Astrocyte of the hippocampus (primary cell): ENCODE data around the gene FTCD.
"Not testable (repeated sequence)": the region's sequence is repeated elsewhere in the genome, so short reads cannot be mapped to it uniquely, and the experiment has no call there.

Experiments used
- DNase-seq: peaks from one replicate; pipeline ENCODE4 v3.0.0; 2011; ENCODE audit warnings: low read depth, low spot score

The FTCD gene

DNA sequence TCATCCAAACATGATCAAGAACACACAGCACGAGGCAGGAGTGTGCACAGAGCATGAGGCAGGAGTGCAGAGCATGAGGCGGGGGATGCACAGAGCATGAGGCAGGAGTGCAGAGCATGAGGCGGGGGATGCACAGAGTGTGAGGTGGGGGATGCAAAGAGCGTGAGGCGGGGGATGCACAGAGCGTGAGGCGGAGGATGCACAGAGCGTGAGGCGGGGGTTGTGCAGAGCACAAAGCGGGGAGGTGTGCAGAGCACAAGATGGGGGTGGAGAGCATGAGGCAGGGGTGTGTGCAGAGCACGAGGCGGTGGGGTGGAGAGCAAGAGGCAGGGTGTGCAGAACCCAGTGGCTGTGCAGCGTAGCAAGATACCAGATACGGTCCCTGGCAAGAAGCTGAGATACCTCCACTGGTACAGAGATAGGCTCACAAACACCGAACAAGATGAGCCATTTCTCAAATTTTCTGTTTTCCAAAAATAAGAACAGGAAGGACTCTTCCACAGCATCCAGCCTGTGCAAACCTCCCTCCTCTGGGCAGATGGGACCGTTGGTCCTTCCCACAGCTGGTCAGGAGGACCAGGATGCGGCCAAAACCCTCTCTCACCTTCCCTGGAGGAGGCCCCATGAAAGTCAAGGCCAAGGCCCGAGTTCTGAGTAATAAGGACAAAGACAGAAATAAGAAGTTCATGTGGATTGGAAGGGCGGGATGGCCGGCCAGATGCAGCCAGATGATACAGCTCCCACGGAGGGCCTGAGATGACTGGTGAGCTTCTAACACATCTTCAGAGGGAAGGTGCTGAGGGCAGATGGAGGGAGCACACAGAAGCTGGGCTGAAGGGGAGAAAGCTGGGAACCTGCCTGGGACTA is 16.9 kb upstream of the FTCD start:
- DNase-seq = no peak

DNA sequence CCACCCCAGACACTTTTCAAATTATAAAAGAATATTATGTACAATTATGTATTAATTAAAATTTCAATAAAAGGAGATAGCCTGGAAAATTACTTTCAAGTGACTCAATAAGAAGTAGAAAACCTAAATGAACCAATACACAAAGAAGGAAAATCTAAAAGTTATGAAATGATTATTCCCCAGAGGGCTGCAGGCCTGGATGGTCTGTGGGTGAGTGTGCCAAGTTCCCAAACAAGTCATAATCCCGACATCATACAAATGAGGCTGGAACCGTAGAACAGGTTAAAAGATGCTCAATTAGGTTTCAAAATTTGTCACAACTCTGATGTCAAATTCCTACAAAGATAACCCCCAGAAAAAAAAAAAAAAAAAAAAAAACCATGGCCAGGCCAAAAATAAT is 16.2 kb upstream of the FTCD start:
- DNase-seq = no peak

DNA sequence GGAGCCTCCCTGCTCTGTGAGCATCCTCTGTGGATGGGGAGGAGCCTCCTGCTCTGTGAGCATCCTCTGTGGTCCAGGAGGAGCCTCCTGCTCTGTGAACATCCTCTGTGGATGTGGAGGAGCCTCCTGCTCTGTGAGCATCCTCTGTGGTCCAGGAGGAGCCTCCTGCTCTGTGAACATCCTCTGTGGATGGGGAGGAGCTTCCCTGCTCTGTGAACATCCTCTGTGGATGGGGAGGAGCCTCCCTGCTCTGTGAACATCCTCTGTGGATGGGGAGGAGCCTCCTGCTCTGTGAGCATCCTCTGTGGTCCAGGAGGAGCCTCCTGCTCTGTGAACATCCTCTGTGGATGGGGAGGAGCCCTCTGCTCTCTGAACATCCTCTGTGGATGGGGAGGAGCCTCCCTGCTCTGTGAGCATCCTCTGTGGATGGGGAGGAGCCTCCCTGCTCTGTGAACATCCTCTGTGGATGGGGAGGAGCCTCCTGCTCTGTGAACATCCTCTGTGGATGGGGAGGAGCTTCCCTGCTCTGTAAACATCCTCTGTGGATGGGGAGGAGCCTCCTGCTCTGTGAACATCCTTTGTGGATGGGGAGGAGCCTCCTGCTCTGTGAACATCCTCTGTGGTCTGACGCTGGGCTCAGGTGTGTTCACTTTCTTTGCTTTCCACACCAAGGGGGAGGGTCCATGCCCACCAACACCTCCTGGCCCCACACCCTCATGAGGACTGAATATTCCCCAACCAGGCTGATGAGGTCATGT is 15.2 kb upstream of the FTCD start:
- not testable (repeated sequence) for DNase-seq

DNA sequence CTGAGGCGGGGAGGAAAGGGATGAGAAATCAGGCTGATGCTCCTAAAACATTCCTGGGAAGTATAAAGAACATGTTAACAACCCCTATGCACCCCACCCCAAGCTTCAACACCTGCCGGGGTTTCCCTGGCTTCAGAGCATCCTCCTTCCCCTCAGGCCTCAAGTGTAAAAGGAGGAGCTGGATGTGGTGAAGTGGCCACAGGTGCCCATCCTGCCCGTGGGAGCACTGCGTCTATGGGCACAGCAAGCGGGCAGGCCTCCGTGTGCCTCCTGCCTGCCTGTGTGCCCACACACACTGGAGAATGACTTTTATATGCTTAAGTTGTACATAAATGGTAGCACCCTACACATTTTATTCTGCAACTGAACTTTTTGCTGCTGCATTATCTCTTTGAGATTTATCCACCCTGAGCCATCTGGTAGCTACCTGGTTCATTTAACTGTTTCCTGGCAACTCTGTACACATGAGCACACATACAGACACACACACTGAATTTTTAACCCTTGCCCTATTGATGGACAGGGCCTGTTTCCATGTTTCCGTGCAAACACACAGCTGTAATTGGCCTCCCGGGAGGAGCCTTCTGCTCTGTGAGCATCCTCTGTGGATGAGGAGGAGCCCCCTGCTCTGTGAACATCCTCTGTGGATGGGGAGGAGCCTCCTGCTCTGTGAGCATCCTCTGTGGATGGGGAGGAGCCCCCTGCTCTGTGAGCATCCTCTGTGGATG is 13.4 kb upstream of the FTCD start:
- no peak for DNase-seq

DNA sequence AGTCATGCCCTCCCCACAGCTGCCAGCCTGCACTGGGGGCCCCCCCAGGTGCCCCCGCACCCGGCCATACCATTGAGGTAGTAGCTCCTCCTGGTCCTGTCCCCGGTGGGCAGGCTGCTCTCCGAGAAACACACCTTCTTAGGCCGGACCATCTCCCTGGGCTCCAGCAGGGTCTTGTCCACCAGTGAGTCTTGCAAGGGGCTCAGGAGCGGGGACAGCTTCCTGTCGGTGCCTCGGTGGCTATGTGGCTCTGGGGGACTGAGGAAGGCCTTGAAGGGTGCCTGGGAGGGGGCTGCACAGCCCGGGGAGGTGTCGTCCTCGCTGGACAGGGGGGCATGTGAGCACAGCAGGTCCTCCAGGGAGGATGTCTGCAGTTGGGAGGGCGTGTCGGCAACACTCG is 12.9 kb upstream of the FTCD start:
- no peak for DNase-seq

DNA sequence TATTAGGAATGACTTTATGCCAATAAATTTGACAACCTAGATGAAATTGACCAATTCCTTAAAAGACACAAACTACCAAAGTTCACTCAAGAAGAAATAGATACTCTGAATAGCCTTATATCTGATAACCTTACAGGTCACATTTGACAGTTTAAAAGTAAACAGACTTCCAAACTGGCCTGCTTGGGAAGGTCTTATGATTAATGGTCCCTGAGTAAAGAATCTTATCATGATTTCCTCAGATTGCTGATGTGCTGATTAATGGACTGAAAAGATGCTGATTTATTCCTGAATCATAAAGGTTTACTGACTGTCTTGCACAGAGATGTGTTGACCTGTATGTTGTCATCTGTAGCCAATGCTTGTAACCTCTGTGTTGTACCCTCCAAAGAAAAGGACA is 9.7 kb upstream of the FTCD start:
- DNase-seq = no peak

DNA sequence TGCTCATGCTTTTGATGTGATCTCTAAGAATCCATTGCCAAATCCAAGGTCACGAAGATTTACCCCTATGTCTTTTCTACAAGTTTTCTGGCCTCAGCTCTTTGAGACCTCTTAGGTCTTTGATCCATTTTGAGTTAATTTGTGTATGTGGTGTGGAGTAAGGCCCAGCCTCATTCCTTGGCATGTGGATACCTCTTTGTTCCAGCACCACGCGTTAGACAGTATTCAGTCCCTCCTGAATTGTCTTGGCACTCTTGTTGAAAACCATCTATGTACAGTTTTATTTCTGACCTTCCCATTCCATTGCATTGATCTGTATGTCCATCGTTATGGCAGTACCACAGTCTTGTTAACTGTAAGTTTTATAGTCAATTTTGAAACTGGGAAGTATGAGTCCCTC is 8.0 kb upstream of the FTCD start:
- DNase-seq = no peak

DNA sequence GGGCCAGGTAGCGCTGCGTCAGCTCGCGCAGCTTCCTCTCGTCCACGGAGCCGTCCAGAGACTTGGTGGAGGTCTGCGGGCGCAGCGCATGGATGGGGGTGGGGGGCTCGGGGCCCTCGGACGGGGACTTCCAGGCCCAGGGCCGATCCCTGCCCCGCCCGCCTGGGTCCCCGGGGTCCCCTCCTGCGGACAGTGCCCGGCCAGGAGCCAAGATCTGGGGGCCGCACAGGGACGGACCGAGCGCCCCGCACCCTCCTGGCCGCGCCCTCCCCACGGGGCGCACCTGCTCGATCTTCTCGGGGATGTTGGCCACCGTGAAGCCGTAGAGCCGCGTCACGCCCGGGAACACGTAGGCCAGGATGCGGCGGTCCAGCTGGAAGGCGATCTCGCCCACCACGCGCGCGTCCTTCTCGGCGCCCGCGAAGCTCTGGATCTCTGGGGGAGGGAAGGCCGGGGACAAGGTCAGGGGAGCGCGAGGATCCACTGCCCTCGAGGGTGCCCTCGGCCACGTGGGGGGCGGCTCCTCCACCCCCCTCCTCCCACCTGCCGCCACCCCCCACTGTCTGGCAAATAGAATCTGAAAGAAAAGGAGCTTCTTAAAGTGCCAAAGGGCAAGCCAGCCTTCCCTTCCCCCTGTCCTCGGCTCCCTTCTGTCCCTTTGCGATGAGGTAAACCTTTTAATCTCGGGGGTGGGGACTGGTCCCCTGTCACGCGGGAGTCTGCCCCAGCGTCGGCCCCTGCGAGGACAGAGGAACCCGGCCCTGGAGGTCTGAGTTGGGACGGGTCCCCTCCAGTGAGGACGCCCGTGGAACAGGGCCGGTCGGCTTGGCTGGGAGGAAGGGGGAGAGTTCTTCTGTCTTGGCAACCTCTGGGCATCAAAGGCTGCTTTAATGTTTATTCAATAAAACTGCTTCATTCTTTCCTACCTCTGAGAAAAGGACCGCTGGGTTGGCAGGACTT is 6.5 kb upstream of the FTCD start:
- DNase-seq = no peak

DNA sequence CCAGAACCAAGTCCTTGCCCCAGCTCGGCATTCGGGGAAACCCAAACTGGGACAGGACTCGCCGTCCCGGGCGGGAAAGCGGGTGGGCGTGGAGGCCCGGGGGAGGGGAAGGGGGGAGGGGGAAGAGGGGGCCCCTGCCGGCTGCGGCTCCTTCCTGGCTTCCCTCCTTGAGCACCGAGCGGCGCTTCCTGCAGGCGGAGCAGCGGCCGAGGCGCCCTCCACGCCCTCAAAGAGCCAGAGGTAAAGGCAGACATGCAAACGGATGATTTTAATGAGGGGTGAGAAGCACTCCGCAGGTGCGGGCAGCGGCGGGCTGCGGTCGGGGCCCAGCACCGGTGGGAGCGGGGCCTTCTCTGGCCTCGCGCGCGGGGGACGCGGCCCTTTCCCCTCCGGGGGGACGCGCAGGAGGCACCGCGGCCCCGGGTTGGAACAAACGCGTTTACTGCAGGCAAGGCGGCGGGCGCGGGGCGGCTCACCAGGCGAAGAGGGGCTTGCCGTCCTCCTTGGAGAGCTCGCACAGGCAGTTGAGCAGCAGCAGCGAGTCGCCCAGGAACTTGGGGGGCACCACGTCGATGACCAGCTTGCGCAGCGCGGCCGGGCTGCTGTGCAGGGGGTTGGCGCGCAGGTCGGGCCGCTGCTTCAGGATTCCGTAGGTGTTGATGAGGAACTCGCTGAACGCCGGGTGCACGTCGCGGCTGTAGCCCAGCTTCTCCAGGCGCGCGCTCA is 5.7 kb upstream of the FTCD start:
- DNase-seq = no peak

DNA sequence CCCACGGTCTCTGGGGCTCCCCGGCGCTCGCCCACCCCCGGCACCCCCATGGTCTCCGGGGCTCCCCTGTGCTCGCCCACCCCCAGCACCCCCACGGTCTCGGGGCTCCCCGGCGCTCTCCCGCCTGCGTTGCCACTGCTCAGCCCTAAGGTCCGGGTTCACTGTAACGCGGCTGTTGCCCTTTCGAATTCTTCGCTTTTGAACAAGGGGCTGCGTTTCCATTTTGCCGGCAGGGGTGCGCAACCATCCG is 5.2 kb upstream of the FTCD start:
- no peak for DNase-seq

DNA sequence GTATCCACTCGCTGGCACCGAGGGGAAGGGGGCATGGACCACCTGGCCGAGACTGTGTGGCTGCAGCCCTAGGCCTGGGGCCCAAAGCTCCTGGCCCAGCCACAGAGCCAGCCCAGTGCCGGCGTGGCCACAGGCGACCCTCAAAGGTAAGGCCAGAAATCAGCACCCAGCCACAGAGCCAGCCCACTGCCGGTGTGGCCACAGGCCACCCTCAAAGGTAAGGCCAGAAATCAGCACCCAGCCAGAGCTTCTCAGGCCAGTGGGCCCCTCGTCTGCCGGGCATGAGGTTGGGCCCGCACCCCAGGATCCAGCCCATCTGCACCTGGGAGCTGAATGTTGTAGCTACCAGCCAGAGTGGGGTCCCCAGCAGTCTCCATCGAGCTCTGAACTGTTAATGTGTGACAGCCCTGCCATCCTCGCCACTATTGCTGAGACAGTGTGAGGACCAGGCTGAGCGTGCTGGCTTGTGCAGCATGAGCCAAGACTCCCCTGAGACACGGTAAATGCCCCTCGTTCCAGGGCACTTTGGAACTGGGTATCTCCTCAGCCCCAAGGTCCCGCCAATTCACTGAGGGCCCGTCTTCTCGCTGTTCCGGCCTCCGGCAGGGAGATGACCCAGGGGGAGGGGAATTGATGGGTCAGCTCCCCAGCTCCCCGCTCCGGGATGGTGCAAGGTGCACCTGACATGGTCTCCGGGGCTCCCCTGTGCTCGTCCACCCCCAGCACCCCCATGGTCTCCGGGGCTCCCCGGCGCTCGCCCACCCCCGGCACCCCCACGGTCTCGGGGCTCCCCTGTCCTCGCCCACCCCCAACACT is 4.7 kb upstream of the FTCD start:
- no peak for DNase-seq

DNA sequence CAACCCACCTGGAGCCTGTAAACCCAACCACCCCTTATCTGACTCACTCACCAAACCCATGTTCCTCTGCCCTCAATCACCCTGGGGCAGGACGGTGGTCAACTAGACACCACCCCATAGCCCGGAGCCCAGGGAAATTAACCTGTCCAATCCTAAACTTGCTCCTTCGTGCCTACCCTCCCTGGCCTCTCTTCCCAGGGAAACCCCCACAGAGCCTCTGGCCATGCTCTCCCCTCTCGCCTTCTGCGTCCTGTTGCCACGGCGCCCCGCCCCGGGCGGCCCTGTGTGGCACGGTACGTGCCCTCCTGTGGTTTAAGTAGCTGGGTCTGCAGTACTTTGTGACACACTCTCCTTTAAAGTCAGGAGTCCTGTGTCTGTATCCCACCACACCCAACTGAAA is 4.0 kb upstream of the FTCD start:
- no peak for DNase-seq

DNA sequence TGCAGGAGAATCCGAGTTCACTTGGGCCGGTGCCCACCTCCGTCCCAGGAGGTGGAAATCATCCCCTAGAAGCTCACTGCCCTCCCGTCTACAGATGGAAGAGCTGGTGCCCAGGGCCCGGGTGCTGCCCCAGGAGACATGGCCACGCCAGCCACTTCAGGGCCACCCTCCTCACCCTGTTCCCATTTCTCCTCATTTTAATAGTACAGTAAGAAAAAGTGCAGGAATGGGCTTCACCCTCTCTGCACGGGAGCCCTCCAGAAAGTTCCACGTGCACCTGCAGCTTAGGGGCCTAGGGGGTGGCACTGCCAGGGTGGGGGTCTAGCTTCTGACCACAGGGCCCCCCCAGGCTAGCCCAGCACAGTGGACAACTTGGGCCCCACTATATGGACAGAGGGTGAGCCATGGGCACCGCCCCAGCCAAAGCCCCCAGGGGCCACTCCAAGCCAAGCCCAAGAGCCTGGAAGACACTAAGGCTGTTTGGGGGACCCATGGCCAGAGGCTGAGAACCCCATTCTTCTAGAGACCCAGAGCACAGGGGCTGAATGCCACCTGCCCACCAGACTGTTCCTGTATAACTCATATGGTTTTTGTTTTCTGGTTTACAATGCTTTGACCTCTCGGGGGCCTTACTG is 3.4 kb upstream of the FTCD start:
- DNase-seq = no peak

DNA sequence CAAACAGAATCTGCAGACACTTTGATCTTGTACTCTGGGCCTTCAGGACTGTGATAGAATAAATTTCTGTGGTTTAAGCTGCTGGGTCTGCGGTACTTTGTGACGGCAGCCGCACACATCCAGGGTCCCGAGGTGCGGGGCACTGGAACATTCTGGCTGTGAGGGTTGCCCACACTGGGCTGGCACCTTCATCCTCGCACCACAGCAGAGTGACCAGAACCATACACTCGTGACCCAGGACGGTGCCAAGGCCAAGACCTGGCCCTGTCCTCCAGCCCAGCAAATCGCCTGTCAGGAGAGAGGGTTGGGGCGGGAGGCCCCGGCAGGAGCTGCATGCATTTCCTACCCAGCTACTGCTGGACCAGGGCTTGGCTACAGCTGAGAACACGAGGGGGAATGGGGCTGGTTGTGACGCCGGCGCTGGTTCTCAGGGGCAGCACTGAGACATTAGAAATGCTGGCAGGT is 2.6 kb upstream of the FTCD start:
- no peak for DNase-seq

DNA sequence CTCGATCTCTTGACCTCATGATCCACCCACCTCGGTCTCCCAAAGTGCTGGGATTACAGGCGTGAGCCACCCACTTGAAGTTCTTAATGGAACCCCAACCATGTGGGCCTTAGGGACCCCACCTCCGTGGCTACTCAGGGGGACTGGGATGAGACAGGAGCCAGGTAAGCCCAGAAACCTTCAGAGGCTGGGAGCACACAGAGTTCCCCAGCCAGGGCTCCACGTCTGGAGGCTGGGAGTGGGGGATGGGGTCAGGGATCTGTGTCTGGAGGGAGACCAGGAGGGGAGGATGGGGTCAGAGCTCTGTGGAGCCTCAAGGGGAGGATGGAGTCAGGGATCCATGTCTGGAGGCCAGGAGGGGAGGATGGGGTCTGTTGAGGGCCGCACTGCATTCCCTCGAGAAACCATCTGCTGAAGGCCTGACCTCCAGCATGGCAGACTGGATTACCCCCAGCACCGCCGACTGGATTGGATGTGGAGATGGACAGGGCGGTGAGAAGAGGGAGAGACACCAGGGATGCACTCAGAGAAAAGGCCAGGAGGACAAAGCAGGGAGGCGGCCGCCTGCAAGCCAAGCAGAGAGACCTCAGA is 2.1 kb upstream of the FTCD start:
- no peak for DNase-seq

DNA sequence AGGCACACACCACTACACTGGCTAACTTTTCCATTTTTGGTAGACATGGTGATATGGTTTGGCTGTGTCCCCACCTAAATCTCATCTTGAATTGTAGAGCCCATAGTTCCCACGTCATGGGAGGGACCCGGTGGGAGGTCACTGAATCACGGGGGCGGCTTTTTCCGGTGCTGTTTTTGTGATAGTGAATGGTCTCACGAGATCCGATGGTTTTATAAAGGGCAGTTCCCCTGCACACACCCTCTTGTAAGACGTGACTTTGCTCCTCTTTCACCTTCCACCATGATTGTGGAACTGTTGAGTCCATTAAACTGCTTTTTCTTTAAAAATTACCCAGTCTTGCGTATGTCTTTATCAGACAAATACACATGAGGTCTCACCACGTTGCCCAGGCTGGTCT is 1.3 kb upstream of the FTCD start:
- no peak for DNase-seq

DNA sequence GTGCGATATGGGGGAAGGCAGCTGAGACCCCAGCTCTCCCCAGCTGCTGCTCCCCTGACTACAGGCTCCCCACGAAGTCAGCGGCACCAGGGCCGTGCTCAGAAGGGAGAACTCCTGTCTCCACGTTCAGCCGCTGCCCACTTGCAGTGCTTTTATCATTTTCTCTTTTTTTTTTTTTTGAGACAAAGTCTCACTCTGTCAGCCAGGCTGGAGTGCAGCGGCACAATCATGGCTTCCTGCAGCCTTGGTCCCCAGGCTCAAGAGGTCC is 933 bp upstream of the FTCD start:
- DNase-seq = no peak

DNA sequence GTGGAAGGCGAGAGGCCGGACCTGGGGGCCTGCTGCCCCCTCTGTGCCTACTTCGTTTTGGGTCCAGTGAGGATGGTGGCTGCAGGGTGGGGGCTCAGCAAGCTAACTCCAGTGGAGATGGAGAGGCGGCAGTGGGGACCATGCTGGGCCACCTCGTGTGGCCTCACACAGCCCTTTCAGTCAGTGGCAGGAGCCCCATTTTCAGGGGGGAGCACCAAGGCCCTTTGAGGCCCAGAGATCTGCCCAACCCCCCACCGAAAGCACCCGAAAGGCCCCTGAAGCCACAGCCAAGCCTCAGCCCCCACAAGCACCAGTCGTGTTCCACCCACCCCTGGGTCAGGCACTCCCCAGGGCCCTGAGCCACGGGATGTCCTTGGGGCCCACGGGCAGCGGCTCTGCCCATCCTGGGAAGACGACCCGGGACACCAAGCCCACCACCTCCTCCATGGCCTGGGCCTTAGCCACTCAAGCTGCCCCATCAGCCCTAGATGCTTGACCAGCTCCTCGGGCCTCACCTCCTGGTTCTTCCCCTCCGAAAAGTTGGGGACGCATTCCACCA is 345 bp downstream of the FTCD start:
- DNase-seq = no peak
